A673 (cell line): Measurements from ENCODE around the gene RBM4B. TPM values are rescaled to one million over a fixed set of nuclear protein-coding genes. Genes with fewer than 3 reads are reported as not detected.

Experiments
- BruUV-seq: library from RNA; stranded (reverse); fragments of 400-500 nt; replicated peaks from 2 replicates; lab custom pipeline; 2021; lab: Mats Ljungman, UMichigan
- CTCF ChIA-PET: fragments of 300-600 bp; sonication (Branson Sonifier 250); formaldehyde crosslinking; loops from one replicate; lab custom pipeline; 2022; ENCODE audit warnings: antibody characterized with exemption; lab: Charles Lee
- POLR2A ChIA-PET: fragments of 300-600 bp; sonication (Branson Sonifier 250); formaldehyde crosslinking; loops from one replicate; lab custom pipeline; 2022; ENCODE audit warnings: antibody characterized with exemption; ENCODE audit not compliant: low non-redundant PET; lab: Charles Lee
- DNase-seq: peaks from one replicate; pipeline ENCODE4 v3.0.0-alpha.2; 2015; ENCODE audit warnings: low spot score
- H3K27ac ChIP-seq: fragments of 200-600 bp; sonication (generic); 2 replicates; pipeline ENCODE4 v1.5.1; 2016; ENCODE audit warnings: mixed run types, low read depth, mild to moderate bottlenecking, mixed read lengths, antibody characterized with exemption, low read length; ENCODE audit not compliant: poor library complexity, severe bottlenecking
- H3K27me3 ChIP-seq: fragments of 200-600 bp; sonication (generic); replicated peaks from 2 replicates; pipeline ENCODE4 v1.6.1; 2017; ENCODE audit warnings: mixed run types, low read depth, mild to moderate bottlenecking, mixed read lengths, antibody characterized with exemption, low read length; ENCODE audit not compliant: insufficient read depth, poor library complexity
- H3K36me3 ChIP-seq: fragments of 200-600 bp; sonication (generic); 2 replicates; pipeline ENCODE4 v1.6.1; 2016; ENCODE audit warnings: mixed run types, mild to moderate bottlenecking, mixed read lengths, antibody characterized with exemption, low read length; ENCODE audit not compliant: insufficient read depth, poor library complexity, severe bottlenecking
- H3K4me1 ChIP-seq: fragments of 200-600 bp; sonication (generic); 2 replicates; pipeline ENCODE4 v1.6.1; 2017; ENCODE audit warnings: mixed run types, mild to moderate bottlenecking, mixed read lengths, antibody characterized with exemption, low read length; ENCODE audit not compliant: insufficient read depth, poor library complexity, severe bottlenecking
- H3K4me3 ChIP-seq: fragments of 200-600 bp; sonication (generic); 2 replicates; pipeline ENCODE4 v1.5.1; 2016; ENCODE audit warnings: low read depth, mixed run types, mild to moderate bottlenecking, mixed read lengths, low read length; ENCODE audit not compliant: poor library complexity, severe bottlenecking
- H3K9me3 ChIP-seq: fragments of 200-600 bp; sonication (generic); 2 replicates; pipeline ENCODE4 v1.6.1; 2016; ENCODE audit warnings: mixed run types, low read depth, mild to moderate bottlenecking, mixed read lengths, antibody characterized with exemption, low read length; ENCODE audit not compliant: poor library complexity, severe bottlenecking
- CTCF ChIP-seq: fragments of 300-800, 200-600 bp; sonication (generic); conservative IDR thresholded peaks from 2 replicates; pipeline ENCODE4 v1.5.1; 2017; ENCODE audit warnings: low read depth, mild to moderate bottlenecking, antibody characterized with exemption, low read length, moderate library complexity, mixed read lengths
- EZH2 ChIP-seq: fragments of 200-600 bp; sonication (generic); IDR thresholded peaks from 2 replicates; pipeline ENCODE4 v1.6.1; 2017; ENCODE audit warnings: borderline replicate concordance, low read depth, mild to moderate bottlenecking, mixed read lengths, antibody characterized with exemption, low read length; ENCODE audit not compliant: poor library complexity, severe bottlenecking
- intact Hi-C: fragments of 100-400 bp; cut with micrococcal nuclease; formaldehyde crosslinking; loops from one replicate; pipeline ENCODE4 v1.10.0; 2022; ENCODE audit not compliant: unreplicated experiment
- total RNA-seq: library from RNA; stranded (reverse); gene quantifications from 2 replicates; pipeline ENCODE4 v1.2.3, GENCODE V29; 2021

RBM4B gene
- total RNA-seq, 1 experiment from 2014 or later = 40.5 TPM

GRCh38 chr11:66659763-66660162, 17.9 kb downstream of the RBM4B start:
- Histone ChIP-seq H3K36me3 (peaks cover 55% of the 10 kb centered on the region), H3K27me3 (no peaks in the 10 kb centered on the region), H3K27ac (peak overlapping the region; percentile 40), H3K4me3 (no peak overlapping the region), H3K9me3 (no peaks in the 10 kb centered on the region), H3K4me1 (no peaks in the 10 kb centered on the region)
- ChIA-PET POLR2A (interaction anchor here (0.6 kb wide), 1 partner anchor 403 kb away, joined by 7 read pairs; no protein-coding TSS in a partner anchor), CTCF (no interaction called here)
- no TSS peak for BruUV-seq
- TF ChIP-seq EZH2 (no peak), CTCF (no peak)
- intact Hi-C loops = no loop called here
- DNase-seq = no peak

GRCh38 chr11:66653123-66653522, 24.6 kb downstream of the RBM4B start:
- Histone ChIP-seq H3K36me3 (peaks cover 80% of the 10 kb centered on the region), H3K27ac (no peak overlapping the region), H3K4me1 (no peaks in the 10 kb centered on the region), H3K9me3 (no peaks in the 10 kb centered on the region), H3K27me3 (no peaks in the 10 kb centered on the region), H3K4me3 (no peak overlapping the region)
- POLR2A ChIA-PET = no interaction called here
- no peak for TF ChIP-seq EZH2
- no peak for TF ChIP-seq CTCF
- BruUV-seq = no TSS peak
- intact Hi-C loops = no loop called here
- CTCF ChIA-PET = no interaction called here
- no peak for DNase-seq

GRCh38 chr11:66652651-66653050, 25.0 kb downstream of the RBM4B start:
- intact Hi-C loops = no loop called here
- H3K36me3 ChIP-seq = peaks cover 80% of the 10 kb centered on the region
- no peak for DNase-seq
- no peaks in the 10 kb centered on the region for H3K4me1 ChIP-seq
- no peak overlapping the region for H3K27ac ChIP-seq
- TF ChIP-seq CTCF (no peak), EZH2 (no peak)
- TSS peak; percentile 0 for BruUV-seq
- ChIA-PET CTCF (no interaction called here), POLR2A (no interaction called here)
- no peaks in the 10 kb centered on the region for H3K9me3 ChIP-seq
- H3K27me3 ChIP-seq = no peaks in the 10 kb centered on the region
- no peak overlapping the region for H3K4me3 ChIP-seq
